Vagina (tissue), 2 donors: ENCODE data around the gene CLPTM1L. TPM values are rescaled to one million over a fixed set of nuclear protein-coding genes. Genes with fewer than 3 reads are reported as not detected.

Experiments
- DNase-seq, 2 donors: peaks; one replicate each; pipeline ENCODE4 v3.0.0-alpha.2; 2017; ENCODE audit errors: extremely low spot score in 2 of 2
- H3K27ac ChIP-seq: fragments of 200-600 bp; sonication (generic); one replicate; pipeline ENCODE4 v1.5.1; 2019
- H3K27me3 ChIP-seq: fragments of 200-600 bp; sonication (generic); one replicate; pipeline ENCODE4 v1.5.1; 2019
- H3K36me3 ChIP-seq, 2 donors: fragments of 200-600 bp; sonication (generic); one replicate each; pipeline ENCODE4 v1.5.1; 2017 to 2019
- H3K4me1 ChIP-seq: fragments of 200-600 bp; sonication (generic); one replicate; pipeline ENCODE4 v1.5.1; 2019
- H3K4me3 ChIP-seq, 2 donors: fragments of 200-600 bp; sonication (generic); 1 replicate in 1 of 2; 2 replicates in 1 of 2; pipeline ENCODE4 v1.5.1; 2016 to 2019
- H3K9me3 ChIP-seq: fragments of 200-600 bp; sonication (generic); one replicate; pipeline ENCODE4 v1.5.1; 2019
- POLR2A ChIP-seq, 2 donors: fragments of 450-650 bp; IDR thresholded peaks; one replicate each; pipeline ENCODE4 v1.6.1; 2017; ENCODE audit warnings: antibody characterized with exemption in 2 of 2, mild to moderate bottlenecking in 2 of 2, moderate library complexity in 2 of 2
- POLR2AphosphoS5 ChIP-seq, 2 donors: sonication (generic); formaldehyde crosslinking; IDR thresholded peaks; one replicate each; pipeline ENCODE4 v1.9.0; 2017; ENCODE audit warnings: antibody characterized with exemption in 2 of 2, mild to moderate bottlenecking in 2 of 2, low read depth in 1 of 2; ENCODE audit not compliant: insufficient read depth in 1 of 2
- intact Hi-C: fragments of 100-400 bp; cut with DNase I; formaldehyde crosslinking; loops from one replicate; pipeline ENCODE4 v1.15.1; 2023
- total RNA-seq: library from RNA; depleted of rRNA; stranded (reverse); fragments of >200 nt; gene quantifications from one replicate; pipeline ENCODE4 v1.2.3, GENCODE V29; 2016
- TF ChIP-seq, protein P1 (sequence below), 3 experiments: fragments of 450-650 bp in 2 of 3; fragments of 200-600 bp in 1 of 3; sonication (generic) in 1 of 3; IDR thresholded peaks; one replicate each; pipeline ENCODE4 v1.5.1; 2017 to 2019; ENCODE audit warnings: antibody characterized with exemption in 3 of 3, mild to moderate bottlenecking in 2 of 3, moderate library complexity in 2 of 3

CLPTM1L gene
- total RNA-seq, 1 donor from 2014 or later: 40.0 TPM

DNA sequence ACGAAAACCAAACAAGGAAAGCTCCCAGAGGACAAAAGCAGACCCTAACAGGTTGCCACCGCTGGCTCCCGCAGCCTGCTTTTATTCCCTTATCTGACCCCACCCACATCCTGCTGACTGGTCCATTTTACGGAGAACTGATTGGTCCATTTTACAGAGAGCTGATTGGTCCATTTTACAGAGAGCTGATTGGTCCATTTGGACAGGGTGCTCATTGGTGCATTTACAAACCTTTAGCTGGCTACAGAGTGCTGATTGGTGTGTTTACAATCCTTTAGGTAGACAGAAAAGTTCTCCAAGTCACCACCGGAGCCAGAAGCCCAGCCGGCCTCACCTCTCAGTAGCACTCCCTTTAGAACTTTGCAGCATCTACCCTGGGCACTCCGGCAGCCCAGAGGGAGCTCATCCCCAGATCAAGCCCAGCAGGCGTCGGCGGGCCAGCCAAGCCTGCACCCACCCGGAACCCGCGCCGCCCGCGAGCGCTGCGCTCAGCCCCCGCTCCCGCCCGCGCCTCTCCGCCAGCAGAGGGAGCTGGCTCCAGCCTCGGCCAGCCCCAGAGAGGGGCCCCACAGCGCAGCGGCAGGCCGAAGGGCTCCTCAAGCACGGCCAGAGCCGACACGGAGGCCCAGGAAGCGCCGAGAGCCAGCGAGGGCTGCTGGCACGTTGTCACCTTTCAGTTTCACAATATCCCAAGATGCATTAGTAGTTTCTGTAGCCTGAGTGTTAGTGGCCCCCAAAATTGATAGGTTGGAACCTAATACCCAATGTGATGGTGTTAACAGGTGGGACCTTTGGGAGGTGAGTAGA, 35.3 kb upstream of the CLPTM1L start:
- Histone ChIP-seq H3K9me3 (no peaks in the 10 kb centered on the region), H3K36me3 (no peaks in the 10 kb centered on the region), H3K4me1 (peaks cover 9% of the 10 kb centered on the region), H3K4me3 (peak overlapping the region in 1 of 2 donors; percentile 11), H3K27me3 (no peaks in the 10 kb centered on the region), H3K27ac (no peak overlapping the region)
- TF ChIP-seq, protein P1, sequence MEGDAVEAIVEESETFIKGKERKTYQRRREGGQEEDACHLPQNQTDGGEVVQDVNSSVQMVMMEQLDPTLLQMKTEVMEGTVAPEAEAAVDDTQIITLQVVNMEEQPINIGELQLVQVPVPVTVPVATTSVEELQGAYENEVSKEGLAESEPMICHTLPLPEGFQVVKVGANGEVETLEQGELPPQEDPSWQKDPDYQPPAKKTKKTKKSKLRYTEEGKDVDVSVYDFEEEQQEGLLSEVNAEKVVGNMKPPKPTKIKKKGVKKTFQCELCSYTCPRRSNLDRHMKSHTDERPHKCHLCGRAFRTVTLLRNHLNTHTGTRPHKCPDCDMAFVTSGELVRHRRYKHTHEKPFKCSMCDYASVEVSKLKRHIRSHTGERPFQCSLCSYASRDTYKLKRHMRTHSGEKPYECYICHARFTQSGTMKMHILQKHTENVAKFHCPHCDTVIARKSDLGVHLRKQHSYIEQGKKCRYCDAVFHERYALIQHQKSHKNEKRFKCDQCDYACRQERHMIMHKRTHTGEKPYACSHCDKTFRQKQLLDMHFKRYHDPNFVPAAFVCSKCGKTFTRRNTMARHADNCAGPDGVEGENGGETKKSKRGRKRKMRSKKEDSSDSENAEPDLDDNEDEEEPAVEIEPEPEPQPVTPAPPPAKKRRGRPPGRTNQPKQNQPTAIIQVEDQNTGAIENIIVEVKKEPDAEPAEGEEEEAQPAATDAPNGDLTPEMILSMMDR (IDR thresholded peaks at IDR 0.05): peak in 2 of 3 experiments; percentile 24 to 56
- no peak for TF ChIP-seq POLR2AphosphoS5 (IDR thresholded peaks at IDR 0.05; ENCODE audit: insufficient read depth in 1 of 2, low read depth in 1 of 2)
- TF ChIP-seq POLR2A (IDR thresholded peaks at IDR 0.05): no peak
- intact Hi-C loops: no loop called here
- no peak for DNase-seq

DNA sequence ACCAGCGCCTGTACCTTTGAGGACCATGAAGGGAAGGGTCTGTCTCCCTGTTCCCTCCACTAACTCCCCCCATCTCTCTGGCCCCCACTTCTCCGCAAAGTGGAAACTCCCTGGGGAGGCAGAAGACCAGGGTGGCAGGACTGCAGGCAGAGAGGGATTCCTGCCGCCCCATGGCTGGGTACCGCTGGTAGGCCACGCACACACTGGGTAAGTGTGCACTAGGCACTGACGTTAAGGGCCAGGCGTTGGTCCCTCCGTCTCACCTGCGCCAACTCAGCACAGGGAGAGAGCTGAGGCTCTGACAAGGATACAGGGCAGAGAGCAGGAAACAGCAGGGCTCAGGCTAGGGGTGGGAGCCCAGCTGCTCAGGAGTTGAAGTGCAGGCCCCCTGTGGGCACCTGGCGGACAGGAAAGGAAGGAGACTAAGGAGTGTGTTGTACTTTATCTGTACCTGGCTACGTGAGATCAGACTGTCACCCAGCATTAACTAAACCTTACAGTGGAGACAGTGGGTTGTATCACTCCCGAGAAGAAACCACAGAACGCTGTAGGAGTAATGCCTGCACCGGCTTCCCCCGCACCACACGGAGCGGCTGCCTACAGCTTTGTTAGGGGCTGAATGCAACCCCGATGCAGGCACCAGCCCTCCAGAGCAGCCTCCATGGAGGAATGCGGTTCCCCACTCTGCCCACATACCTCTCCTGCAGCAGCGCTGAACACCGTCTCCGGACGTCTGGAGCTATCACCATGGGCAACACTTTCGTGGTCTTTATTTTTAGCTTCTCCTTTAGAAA, 34.2 kb upstream of the CLPTM1L start:
- Histone ChIP-seq H3K4me1 (peaks cover 8% of the 10 kb centered on the region), H3K36me3 (no peaks in the 10 kb centered on the region), H3K4me3 (no peak overlapping the region), H3K27ac (no peak overlapping the region), H3K9me3 (no peaks in the 10 kb centered on the region), H3K27me3 (no peaks in the 10 kb centered on the region)
- TF ChIP-seq POLR2A (IDR thresholded peaks at IDR 0.05) (no peak), POLR2AphosphoS5 (IDR thresholded peaks at IDR 0.05; ENCODE audit: insufficient read depth in 1 of 2, low read depth in 1 of 2) (no peak)
- TF ChIP-seq, protein P1 (IDR thresholded peaks at IDR 0.05): no peak
- intact Hi-C loops: no loop called here
- DNase-seq: no peak

DNA sequence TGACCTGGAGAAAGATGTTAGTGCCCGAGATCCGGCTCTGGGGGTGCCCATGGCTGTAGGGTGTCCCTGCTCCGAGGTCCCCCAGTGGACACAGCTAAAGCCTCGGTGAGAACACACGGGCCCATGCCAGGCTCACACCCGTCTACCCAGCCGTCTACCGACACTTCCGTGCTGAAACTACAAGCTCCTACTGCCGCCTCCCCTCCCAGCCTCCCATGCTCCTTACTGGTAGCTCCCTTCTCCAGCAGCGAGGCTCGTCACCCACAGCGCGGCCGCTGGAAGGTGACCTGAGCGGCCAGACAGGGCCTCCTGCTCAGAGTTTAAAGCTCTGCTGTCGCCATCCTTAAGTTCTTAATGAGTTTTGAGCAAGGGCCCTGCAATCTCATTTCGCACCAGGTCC, 33.2 kb upstream of the CLPTM1L start:
- peaks cover 8% of the 10 kb centered on the region for H3K4me1 ChIP-seq
- no peaks in the 10 kb centered on the region for H3K36me3 ChIP-seq
- TF ChIP-seq, protein P1 (IDR thresholded peaks at IDR 0.05): no peak
- TF ChIP-seq POLR2AphosphoS5 (IDR thresholded peaks at IDR 0.05; ENCODE audit: insufficient read depth in 1 of 2, low read depth in 1 of 2): no peak
- TF ChIP-seq POLR2A (IDR thresholded peaks at IDR 0.05): no peak
- no peaks in the 10 kb centered on the region for H3K27me3 ChIP-seq
- intact Hi-C loops: no loop called here
- H3K9me3 ChIP-seq: no peaks in the 10 kb centered on the region
- no peak overlapping the region for H3K4me3 ChIP-seq
- DNase-seq: no peak
- no peak overlapping the region for H3K27ac ChIP-seq

DNA sequence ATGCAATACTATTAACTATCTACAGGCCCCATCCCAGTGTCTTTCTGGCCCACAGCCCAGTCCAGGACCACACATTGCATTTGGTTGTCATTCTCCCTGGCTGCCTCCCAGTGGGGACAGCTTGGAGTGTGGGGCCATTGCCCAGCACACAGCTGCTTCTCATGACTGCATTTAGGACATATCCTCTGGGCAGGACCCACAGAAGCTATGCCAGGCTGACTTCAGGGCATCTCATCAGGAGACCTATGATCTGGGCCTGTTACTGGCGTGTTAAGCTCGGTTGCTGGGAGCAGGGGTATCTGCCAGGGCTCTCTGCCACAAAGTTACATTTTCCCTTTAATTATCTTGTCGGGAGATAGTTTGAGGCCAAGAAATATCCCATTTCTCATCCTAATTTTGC, 32.1 kb upstream of the CLPTM1L start:
- no peak for DNase-seq
- H3K4me1 ChIP-seq: peaks cover 8% of the 10 kb centered on the region
- H3K27ac ChIP-seq: no peak overlapping the region
- H3K9me3 ChIP-seq: no peaks in the 10 kb centered on the region
- H3K36me3 ChIP-seq: no peaks in the 10 kb centered on the region
- TF ChIP-seq POLR2AphosphoS5 (IDR thresholded peaks at IDR 0.05; ENCODE audit: insufficient read depth in 1 of 2, low read depth in 1 of 2) (no peak), POLR2A (IDR thresholded peaks at IDR 0.05) (no peak)
- TF ChIP-seq, protein P1 (IDR thresholded peaks at IDR 0.05): no peak
- H3K27me3 ChIP-seq: no peaks in the 10 kb centered on the region
- intact Hi-C loops: no loop called here
- H3K4me3 ChIP-seq: no peak overlapping the region
